HG02938 (cell line): ENCODE data around the gene TBX21.
"Not testable (repeated sequence)": the region's sequence is repeated elsewhere in the genome, so short reads cannot be mapped to it uniquely, and the experiment has no call there.

ENCODE experiments used
- ATAC-seq: cut with Tn5 transposase; IDR thresholded peaks from one replicate; pipeline ENCODE4 v1.9.1; 2021; ENCODE audit warnings: mild to moderate bottlenecking, moderate library complexity; ENCODE audit not compliant: unreplicated experiment

Gene TBX21

DNA sequence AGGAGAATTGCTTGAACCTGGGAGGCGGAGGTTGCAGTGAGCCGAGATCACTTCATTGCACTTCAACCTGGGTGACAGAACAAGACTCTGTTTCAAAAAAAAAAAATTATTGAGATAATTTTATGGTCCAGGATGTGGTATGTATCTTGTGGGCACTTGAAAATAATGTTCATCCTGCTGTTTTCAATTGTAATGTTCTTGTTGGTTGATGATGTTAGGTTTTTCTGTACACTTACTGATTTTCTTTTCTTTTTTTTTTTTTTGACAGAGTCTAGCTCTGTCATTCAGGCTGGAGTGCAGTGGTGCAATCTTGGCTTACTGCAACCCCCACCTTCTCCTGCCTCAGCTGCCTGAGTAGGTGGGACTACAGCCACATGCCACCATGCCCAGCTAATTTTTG, 29.7 kb downstream of the TBX21 start:
- no peak for ATAC-seq

DNA sequence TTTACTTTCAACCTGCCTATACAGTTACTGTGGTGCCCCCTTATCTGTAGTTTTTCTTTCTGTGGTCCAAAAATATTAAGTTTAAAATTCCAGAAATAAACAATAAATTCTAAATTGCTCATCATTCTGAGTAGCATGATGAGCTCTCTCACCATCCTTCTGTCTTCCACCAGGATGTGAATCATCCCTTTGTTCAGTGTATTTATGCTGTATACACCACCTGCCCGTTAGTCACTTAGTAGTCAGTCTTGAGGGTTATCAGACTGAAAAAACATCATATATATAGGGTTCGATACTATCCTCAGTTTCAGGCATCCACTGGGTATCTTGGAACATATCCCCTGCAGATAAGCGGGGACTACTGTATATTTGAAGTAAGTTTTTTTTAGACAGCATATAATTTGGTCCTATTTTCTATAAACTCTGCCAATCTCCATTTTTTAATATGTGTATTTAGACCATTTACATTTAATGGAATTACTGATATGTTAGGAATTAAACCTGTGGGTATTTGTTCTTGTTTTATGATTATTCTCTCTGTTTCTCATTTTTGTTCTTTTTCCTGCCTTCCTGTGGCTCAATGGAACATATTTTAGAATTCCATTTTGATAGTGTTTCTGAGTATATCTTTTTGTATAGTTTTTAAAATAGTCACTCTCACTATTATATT, 31.0 kb downstream of the TBX21 start:
- ATAC-seq: no peak

DNA sequence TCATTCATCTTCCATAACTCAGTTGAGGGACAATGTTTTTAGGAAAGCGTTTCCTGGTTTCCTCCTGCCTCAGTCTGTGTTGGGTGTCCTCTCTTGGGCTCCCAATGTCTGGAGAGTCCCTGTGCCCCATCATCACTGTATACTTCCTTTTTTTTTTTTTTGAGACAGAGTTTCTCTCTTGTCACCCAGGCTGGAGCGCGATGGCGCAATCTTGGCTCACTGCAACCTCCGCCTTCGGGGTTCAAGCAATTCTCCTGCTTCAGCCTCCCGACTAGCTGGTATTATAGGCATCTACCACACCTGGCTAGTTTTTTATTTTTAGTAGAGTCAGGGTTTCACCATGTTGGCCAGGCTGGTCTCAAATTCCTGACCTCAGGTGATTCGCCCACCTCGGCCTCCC, 40.6 kb downstream of the TBX21 start:
- ATAC-seq: not testable (repeated sequence)

DNA sequence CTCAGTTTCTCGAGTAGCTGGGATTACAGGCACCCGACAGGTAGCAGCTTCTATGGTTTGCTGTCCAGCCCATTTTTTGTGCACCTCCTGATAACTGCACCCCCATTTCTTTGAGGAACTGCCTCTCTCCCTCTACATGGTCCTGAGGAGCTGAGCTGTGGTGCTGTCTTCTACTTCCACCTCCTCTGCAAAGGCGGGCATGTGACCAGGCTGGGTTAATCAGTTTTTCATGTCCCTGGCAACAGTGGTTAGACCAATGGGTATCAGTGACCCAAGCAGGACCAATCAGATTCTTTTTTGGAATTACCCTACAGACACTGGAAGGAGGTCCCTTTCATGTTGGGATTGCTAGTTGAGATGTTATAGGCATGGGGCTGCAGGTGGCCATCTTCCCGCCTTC, 41.3 kb downstream of the TBX21 start:
- no peak for ATAC-seq

DNA sequence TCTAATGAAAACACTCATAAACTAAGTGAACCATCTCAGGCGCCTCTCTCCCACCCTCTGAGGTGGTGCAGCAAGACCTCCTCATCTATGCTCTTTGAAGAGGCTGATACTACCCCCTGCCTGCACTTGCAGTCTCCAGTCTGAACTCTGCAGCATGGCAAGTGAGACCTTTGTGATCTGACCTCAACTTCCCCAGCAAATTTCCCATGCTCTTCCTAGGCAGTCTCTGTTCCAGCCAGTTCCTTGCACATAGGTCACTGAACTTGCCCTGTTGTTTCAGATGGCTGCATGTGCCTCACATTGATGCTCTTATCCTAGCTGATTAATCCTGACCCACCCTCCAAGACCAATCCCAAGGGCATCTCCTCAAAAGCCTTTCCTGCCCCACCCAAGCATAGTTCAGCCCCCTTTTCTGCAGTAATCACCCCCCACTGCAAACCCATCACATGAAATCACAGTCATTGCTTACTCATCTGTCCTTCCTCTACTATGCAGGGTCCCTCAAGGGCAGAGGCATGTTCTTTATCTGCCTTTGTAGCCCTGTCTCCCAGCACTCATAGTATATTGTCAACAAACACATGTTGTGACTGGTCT, 42.0 kb downstream of the TBX21 start:
- no peak for ATAC-seq

DNA sequence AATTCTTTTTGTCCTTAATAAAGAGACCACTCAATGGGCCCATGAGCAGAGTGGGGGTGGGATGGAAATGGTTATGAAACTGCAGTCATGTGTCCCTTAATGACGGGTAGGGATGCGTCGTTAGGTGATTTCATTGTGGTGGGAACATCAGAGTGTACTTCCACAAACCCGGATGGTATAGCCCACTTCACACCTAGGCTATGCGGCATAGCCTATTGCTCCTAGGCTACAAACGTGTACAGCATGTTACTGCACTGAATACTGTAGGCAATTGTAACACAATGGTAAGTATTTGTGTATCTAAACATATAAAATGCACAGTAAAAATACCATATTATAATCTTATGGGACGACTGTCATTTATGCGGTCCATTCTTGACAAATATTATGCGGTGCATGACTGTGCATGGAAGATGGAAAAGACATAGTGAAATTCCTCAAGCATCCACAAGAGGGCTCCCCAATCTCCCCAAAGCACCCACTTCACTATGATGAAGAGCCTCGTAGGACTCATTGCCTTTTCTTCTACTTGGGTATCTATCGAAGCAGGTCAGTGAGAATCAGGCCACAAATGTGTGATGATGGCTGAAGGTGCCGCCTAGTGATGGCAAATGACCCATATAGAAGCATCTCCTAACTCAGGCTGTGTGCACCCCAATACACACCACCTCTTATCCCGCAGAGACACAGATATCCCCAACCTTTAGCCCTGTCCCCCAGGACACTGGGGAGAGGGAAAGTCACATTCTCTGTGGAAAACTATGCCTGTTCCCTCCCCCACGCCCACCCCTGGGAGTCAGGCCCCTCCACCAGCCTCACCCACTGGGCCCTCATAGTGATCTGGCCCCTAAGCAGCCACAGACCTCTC, 43.5 kb downstream of the TBX21 start:
- no peak for ATAC-seq

DNA sequence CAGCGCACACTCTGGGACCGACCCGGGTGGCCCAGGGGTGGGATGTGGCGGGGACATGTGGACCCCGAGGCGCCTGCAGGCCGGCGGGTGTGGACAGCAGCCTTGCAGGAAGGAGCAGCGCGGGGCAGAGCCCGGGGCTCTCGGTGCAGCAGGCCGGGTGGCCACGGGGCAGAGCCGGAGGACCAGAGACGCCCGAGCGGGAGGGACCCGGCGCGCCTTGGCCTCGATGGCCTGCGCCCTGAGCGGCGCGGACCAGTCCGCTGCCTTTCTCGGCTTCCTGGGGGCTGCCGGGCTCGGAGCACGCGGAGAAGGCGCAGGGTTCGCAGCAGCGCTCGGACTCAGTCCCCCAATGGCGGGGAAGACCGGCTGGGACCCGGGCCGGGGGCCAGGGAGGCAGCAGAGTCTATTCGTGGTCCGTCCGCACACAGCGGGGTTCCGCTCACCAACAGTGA, 45.2 kb downstream of the TBX21 start:
- no peak for ATAC-seq

DNA sequence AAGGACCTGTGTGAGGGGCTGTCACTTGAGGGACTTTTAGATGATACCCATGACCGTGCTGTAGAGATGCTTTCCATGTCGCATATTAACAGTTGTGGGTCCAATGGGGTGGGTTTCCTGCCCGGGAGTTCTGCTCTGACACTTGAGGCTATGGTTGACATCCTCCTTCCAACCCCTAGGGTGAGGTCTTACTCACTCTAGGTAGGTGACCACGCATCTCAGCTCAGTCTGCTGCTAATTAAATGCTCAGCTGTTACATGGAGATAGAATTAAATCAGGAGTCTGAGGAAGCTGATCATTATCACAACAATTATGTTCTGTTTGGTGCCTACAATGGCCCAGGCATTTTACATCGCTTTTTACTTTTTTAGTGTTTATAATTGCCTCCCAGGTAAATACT, 48.4 kb downstream of the TBX21 start:
- ATAC-seq: no peak

DNA sequence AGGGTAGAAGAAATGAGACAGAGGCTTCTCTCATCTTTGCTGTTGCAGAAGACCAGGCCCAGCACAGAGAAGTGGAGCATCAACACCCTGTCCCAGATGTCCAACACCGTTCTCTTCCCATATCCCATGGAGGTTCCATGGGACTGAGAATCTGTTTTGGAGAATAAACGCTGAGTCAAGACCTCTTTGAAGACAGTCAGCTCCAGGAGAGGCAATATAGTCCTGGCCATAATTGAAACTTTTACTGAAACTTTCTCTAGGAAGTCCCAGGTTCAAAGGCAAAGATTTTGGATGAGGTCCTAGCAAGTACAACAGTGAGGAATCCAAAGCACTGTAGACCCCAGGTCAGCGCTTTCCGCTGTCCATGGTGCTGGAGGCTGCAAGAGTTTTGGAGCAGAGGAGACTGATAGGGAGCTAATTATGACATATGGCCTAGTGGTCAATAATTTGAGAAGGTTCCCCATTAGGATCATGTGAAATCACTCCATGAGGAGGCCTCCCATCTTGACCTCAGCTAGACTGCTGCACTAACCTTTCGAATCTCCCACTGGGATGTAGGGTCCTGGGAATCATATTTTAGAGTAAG, 52.6 kb downstream of the TBX21 start:
- ATAC-seq: no peak

DNA sequence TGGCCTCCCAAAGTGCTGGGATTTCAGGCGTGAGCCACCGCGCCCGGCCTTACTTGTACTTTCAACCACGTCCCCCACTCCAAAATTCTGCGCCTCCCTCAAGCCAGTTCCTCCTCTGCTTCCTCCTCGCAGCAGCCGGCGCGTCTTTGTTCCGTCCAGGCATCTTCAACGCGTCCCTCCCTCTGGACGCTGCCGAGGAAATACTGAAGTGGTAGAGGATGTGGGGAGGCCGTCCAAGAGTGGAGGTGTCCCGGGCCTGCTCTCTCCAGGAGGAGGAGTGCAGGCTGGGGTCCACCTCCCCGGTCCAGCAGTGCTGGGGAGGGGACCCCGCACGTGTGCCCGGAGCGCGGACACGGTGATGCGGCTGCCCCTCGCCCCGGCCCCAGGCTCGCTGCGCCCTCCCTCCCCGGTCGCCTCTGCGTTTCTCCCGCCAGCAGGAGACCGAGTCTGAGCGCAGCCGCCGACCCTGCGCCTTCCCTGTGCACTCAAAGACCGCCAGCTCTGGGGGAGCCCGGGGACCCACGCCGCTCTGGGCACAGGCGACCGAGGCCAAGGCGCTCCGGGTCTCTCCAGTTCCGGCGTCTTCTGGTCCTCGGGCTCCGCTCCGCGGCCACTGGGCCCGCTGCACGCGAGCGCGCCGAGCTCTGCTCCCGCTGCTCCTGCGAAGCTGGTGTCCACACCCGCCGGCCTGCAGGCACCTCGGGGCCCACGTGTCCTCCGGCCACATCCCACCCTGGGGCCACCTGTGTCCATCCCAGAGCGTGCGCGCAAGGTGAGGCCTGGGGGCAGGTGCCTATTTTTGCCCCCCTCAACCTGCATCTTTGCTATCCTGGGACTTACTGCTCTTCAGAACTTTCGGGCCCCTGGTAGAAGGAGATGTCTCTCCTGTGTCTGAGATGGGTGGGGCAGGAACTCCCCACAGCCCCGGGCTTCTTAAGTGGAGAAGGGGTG, 56.9 kb downstream of the TBX21 start:
- no peak for ATAC-seq

DNA sequence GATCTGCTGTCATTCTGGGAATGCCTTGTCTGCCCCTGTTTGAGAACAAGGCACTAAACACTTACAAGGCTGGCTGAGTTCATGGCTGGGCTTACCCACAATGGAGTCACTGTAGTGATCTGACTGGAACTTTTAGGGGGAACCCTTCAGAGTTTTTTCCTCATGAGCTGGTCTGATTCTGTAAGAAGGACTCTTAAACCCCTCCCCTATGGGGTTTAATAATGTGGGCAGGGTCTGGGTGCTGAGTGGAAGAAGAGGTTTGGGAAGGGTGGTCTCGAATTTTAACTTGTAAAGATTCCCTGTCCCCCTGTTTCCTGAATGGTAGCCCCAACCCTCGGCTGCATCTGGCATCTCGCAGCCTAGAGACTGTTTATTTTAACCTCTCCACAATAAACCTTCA, 58.0 kb downstream of the TBX21 start:
- ATAC-seq: no peak

DNA sequence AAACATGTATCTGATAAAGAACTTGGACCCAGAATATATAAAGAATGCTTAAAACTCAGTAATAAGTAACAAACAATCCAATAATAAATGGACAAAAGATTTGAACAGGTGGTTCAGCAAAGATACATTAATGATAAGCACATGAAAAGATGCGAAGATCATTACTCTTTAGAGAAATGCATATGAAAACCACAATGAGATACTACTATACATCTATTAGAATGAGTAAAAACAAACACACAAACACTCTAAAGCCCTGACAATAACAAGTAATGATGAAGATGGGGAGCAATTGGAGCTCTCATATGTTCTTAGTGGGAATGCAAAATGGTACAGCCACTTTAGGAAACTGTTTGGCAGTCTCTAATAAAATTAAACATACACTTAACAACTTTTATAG, 59.4 kb downstream of the TBX21 start:
- ATAC-seq: no peak

DNA sequence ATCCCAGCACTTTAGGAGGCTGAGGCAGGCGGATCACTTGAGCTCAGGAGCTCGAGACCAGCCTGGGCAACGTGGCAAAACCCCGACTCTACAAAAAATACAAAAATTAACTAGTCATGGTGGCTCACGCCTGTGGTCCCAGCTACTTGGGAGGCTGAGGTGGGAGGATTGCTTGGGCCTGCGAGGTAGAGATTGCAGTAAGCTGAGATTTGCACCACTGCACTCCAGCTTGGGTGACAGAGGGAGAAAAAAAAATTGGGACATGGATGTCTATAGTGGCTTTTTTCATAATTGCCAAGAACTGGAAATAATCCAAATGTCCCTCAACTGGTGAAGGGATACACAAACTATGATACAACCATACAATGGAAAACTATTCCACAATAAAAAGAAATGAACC, 59.9 kb downstream of the TBX21 start:
- ATAC-seq: no peak
